Renal pelvis (tissue), 4 donors: ENCODE results near the gene ARHGEF26. TPM values are rescaled to one million over a fixed set of nuclear protein-coding genes. Genes with fewer than 3 reads are reported as not detected.

Experiments used
- DNase-seq: peaks from one replicate; pipeline ENCODE4 v3.0.0-alpha.2; 2013
- polyA plus RNA-seq, 3 donors: library from polyadenylated mRNA; unstranded; fragments of 120-200 nt; gene quantifications; one replicate each; pipeline ENCODE4 v1.2.1, GENCODE V29; 2013; ENCODE audit not compliant: insufficient read length in 3 of 3

Gene ARHGEF26
- polyA plus RNA-seq, 3 donors: 13.4 to 17.0 (median 16.6) TPM

GRCh38 chr3:154247806-154248415, 126.7 kb downstream of the ARHGEF26 start:
- DNase-seq: no peak

GRCh38 chr3:154250291-154250690, 129.1 kb downstream of the ARHGEF26 start:
- DNase-seq: no peak

- DNase-seq: no peak
Measured at GRCh38 chr3:154251610-154252009, 130.4 kb downstream of the ARHGEF26 start.

GRCh38 chr3:154252759-154253638, 131.8 kb downstream of the ARHGEF26 start:
- peak; percentile 89 for DNase-seq

- DNase-seq: no peak
Measured at GRCh38 chr3:154254527-154254926, 133.3 kb downstream of the ARHGEF26 start.

- DNase-seq: no peak
Measured at GRCh38 chr3:154273381-154273780, 152.2 kb downstream of the ARHGEF26 start.

- no peak for DNase-seq
Measured at GRCh38 chr3:154274348-154274747, 153.2 kb downstream of the ARHGEF26 start.

- DNase-seq: no peak
Measured at GRCh38 chr3:154275292-154275691, 154.1 kb downstream of the ARHGEF26 start.

- DNase-seq: no peak
Measured at GRCh38 chr3:154275965-154276364, 154.8 kb downstream of the ARHGEF26 start.

GRCh38 chr3:154280161-154280560, 159.0 kb downstream of the ARHGEF26 start:
- no peak for DNase-seq

GRCh38 chr3:154285221-154285620, 164.0 kb downstream of the ARHGEF26 start:
- no peak for DNase-seq

GRCh38 chr3:154290187-154290586, 169.0 kb downstream of the ARHGEF26 start:
- no peak for DNase-seq

GRCh38 chr3:154294016-154294415, 172.8 kb downstream of the ARHGEF26 start:
- no peak for DNase-seq

- DNase-seq: no peak
Measured at GRCh38 chr3:154301561-154301960, 180.4 kb downstream of the ARHGEF26 start.

GRCh38 chr3:154304116-154304786, 183.1 kb downstream of the ARHGEF26 start:
- DNase-seq: no peak

- no peak for DNase-seq
Measured at GRCh38 chr3:154304936-154305335, 183.7 kb downstream of the ARHGEF26 start.

- no peak for DNase-seq
Measured at GRCh38 chr3:154307363-154307762, 186.2 kb downstream of the ARHGEF26 start.

Other genes with a start within 250 kb of the ARHGEF26 start
- 10 to 100 TPM; 71.2 to 86.4 (median 78.4) TPM for gene DHX36, start 203.1 kb downstream of the ARHGEF26 start, polyA plus RNA-seq